Activated CD4-positive, alpha-beta T cell treated with anti-CD3 and anti-CD28 coated beads, Interleukin-2, amount 50 U/mL, for 48 hours (primary cell): ENCODE data around the gene MSRB1.
"Not testable (repeated sequence)": the region's sequence is repeated elsewhere in the genome, so short reads cannot be mapped to it uniquely, and the experiment has no call there.

Source experiments
- DNase-seq, 2 experiments: peaks; one replicate each; pipeline ENCODE4 v3.0.0-alpha.2; 2020

MSRB1 gene

DNA sequence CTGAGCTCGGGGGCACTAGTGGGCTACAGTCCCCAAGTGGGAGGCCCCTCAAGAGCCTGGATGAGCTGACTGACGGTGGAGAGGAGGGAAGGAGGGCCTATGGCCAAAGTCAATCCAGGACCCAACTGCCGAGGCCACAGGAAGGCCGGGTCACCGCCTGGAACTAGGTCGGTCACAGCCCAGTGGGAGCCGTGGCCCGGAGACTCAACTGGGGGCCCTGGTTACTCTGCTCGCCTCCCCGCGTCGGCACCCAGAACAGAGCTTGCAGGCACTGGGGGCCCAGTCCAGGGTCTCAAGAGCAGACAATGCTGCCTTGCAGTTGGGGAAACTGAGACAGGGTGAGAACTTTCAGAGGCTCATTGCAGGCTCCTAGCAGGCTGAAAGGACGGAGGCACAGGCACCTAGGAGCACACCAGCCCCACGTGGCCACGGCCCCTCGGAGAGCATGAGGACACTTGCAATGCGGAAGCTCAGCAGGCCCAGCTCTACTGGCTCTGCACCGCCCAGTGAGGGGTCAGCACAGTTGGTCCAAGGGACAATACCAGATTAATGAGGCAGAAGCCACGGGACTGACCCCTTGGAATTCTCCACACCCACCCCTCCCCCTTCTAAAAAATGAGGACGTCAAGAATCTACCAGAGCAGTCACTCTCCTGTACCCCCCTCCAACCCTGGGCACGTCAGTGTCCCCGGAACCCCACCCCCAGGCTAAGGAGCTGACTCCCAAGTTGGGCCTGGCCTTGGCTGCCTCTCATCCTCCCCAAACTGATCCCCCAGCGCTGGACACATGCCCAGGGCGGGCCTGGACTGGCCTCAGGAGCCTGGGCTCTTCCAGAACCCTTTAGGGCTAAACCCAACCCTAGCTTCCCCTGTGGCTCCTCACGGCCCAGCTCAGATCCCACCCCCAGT is 27.0 kb downstream of the MSRB1 start:
- DNase-seq = no peak

DNA sequence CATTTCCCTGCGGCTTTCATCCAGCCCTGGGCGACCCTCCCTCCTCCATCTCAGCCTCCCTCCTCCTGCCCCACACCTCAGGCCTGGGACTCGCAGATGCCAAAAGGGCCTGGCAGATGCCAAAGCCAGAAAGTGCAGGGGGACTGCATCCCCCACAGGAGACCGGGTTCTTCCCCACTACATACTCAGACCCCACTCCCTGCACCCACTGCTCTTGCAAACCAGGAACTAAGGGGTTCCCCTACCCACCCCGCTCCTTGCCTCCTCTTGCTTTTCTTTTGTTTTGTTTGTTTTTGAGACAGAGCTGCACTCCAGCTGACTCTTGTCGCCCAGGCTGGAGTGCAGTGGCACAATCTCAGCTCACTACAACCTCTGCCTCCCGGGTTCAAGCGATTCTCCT is 28.0 kb downstream of the MSRB1 start:
- no peak for DNase-seq

DNA sequence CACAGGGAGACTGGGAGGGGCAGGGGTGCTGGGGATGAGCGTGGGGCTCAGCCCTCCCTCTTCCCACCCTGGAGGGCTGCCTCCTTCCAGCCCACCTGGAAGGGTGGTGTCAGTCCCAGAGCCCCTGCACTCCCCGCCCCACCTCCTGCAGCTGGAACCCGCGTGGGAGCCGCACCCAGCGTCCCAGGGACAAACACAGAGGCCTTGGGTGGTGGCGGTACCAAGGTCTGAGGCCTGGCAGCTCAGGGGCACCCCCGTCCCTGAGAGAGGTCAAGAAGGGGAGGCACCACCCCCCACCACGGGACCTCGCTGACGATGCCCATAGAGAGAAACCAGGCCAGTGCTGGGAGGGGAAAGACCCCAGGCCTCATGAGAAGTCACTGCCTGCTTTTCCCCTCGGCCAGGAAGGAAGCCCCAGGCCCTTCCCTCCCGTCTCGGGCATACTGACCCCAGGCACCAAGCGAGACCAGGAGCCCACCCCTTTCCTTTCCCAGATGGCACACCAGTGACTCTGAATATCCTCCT is 28.9 kb downstream of the MSRB1 start:
- DNase-seq = no peak

DNA sequence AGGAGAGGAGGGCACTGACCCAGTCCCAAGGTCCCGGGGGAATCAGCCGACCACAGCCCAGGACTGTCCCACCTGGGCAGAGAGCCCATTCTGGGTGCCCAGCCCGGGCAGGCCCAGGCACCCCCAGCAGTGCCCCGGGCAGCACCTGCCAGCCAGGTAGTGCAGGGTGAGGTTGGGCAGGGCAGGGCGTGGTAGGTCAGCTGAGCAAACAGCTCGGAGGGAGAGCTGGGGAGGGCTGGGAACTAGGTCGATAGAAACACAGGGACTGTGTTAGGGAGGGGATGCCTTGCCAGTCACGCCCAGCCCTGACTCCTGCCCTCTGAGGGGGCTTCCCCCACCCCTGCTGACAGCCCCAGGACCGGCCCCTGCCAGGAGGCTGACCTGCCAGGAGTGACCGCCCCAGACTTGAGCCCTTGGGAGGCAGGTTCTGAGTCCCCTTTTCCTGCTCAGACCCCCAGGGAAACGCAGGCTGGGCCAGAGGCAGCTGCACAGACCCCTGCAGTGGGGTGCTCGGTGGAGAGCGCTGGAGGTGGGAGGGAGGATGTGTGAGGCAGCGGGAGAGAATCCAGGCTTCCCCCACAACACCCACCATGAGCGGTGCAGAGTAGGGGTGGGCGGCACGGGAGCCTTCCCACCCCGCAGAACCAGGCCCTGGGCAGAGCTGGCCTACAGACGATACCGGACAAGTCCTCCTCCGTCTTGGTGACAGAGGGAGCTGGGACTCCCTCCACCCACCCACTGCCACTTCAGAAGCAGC is 29.5 kb downstream of the MSRB1 start:
- no peak for DNase-seq

DNA sequence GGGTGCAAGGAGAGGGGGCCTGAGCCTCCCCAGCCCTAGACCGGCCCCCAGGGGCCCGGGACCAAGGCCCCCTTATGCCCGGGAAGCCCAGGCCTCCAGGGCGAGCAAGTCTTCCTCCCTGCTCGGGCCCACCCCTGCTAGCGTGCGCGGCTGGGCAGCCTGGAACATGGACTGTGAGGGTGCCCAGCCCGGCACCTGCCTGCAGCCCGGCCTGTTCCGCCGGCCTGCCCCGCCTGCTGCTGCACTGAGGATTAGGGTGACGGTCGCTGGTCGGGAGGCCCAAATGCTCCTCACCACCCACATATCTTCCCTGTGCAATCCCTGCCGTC is 30.8 kb downstream of the MSRB1 start:
- DNase-seq = no peak

DNA sequence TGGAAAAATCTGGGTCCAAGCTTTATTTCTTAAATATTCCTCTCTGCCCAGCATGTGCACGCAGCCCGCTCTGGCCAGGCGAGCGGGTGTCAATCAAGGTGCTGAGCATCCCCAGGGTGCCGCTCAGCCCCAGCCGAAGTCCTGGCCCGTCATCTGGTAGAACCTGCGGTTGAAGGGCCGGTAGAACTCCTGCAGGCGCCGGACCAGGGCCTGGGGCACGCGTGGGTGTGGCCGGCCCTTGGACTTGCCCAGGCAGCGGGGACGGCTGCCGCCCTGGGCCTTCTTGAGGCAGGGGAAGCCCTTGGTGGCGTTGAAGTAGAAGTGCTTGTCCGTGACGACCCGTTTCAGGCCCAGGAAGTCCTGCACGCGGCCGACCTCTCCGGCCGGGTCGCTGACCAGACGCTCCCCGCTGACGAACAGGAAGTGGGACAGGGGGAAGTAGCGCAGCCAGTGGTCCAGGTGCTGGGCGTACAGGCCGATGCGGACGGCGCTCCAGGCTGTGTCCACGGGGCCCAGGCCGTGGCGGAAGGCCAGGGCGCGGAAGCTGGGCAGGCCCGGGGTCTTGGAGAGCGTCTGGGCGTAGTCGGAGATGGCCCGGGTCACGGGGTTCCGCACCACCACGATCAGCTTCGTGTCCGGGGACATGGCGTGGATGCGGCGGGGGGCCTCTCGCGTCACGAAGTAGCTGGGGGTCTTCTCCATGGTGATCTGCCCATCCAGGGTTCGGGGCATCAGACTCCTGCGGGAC is 31.4 kb downstream of the MSRB1 start:
- DNase-seq = no peak

DNA sequence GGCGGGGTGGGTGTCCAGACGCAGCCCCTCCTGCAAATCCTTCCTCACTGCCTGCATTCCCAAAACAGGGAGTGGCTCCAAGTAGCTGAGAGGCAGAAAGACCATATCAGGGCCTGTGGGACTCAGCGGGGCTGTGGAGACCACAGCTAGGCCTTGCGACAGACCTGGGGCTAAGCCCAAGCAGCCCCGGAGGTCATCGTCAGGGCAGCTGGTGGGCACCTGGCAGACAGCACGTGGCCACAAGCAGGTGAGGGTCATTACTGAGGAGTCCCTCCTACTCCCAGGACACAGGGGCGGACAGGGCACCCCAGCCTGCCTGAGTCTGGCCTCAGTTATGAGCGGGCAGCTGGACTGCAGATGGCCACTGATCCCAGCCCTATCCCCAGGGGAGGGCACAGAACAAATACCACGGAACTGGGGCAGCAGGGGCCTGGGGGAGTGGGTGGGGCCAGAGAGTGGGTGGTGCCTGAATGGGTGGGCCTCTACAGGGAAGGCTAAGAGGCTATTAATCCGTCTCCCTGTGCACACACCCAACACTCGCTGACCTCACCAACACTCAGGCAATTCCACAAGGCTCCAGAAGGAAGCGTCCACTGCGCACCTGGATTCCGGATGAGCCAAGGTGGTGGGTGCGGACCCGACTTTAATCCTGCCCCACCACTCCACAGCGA is 33.3 kb downstream of the MSRB1 start:
- no peak for DNase-seq

DNA sequence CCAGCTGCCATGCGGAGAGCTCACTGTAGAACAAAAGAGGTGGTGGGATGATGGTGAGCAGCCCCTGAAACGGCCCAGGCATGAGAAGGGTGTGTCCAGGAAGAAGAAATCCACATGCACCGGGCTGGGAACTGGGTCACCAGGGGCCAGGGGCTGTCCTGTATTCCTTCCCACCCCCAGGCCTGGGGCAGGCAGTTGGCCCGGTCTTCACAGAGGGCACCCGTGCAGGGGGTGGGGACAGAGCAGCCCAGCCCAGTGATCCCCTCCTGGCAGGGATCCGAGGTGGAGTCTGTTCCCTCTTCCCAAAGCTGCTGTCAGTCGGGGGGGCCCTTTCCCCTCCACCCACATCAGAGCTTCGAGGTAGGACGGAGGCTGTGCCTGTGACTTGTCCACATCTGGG is 34.0 kb downstream of the MSRB1 start:
- DNase-seq = no peak

DNA sequence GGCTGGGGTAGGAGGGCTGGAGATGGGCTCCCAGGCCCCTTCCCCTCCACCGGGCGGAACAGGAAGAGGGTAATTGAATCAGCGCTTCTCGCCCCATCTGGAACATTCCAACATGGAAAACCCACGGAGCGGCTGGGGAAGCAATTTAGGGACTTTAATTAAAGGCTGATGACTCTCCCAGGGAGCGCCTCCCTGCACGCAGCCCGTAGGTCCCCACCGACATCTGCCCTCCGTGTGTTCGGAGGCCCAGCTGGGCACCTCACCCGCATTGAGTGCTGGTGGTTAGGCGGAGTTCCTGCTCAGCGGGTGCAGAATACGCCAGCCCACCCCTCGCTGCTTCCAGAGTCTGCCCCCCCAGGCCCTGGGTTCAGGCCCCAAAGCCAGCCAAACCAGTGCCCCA is 34.8 kb downstream of the MSRB1 start:
- no peak for DNase-seq

DNA sequence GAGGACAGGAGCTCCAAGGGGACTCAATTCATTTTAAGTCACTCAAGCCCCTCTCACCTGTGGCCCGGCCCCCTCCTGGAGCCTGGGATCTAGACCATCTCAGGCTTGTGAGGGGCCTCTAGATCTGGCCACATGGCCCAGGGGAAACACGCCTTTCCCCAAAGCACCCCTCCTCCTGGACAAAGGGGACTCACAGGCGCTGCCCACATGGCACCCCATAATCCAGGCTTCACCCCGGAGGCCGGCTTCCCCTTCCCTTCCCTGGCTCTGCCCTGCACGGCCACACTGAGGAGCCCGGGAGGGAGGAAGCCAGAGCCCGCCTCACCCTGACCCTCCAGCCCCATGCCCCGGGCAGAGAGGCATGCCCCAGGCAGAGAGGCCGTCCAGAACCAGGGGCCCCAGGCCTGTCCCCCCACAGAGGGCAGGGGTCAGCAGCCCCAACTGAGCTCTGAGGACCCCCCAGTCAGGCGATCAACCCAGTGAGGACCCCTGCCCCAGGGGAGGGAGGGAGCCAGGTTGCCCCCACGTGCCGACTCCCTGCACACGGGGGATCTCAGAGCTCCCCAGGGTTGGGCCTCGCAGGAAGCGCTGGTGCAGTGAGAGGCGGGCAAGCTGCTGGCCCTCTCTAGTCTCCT is 35.7 kb downstream of the MSRB1 start:
- no peak for DNase-seq

DNA sequence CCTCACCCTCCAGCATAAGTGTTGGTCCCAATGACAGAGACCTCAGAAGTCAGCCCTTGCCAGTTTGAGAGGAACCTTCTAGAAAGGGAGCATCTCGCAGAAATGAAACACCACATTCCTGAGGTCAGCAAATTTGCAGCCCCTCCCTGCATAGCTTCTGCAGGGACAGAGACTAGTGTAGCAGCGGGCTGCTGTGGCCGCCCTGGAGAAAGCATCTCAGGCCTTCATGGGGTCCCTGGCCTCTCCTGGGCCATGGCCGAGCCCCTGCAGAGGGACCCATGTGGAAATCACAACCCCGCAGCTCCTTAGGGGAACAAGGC is 36.2 kb downstream of the MSRB1 start:
- DNase-seq = no peak

DNA sequence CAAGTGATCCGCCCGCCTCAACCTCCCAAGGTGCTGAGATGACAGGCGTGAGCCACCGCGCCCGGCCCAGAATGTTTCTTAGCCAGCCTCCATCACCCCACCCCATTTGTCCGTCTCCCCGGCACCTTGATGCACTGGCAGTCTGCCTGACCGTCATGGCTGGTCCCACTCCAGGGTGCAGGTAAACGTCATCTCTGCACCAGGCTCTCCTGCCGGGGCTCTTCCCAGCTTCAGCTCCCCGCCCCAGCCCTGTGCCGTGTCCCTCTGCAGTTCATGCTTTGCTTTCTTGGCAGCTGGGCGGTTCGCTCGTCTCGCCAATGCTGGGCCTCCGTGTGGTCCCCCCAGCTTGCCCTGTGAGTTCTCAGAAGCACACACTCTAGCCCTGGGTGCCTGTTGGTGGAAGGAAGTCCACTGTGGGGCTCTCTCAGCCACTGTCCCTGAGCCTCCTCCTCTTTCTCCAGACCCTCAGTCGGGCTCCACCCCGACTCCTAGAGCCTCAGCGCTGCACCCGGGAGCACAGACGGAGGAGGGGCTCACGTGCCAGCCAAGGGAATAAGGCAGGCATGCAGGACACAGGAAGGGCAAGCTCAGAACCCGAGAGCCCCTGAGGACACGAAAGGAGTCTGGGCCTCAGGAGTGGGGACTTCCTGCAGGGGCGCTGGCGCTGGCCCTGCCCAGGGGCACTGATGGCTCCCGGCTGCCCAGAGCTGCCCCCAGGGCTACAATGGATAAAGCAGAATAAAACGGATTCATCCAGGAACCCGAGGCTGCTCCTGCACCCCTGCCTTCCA is 36.7 kb downstream of the MSRB1 start:
- no peak for DNase-seq

DNA sequence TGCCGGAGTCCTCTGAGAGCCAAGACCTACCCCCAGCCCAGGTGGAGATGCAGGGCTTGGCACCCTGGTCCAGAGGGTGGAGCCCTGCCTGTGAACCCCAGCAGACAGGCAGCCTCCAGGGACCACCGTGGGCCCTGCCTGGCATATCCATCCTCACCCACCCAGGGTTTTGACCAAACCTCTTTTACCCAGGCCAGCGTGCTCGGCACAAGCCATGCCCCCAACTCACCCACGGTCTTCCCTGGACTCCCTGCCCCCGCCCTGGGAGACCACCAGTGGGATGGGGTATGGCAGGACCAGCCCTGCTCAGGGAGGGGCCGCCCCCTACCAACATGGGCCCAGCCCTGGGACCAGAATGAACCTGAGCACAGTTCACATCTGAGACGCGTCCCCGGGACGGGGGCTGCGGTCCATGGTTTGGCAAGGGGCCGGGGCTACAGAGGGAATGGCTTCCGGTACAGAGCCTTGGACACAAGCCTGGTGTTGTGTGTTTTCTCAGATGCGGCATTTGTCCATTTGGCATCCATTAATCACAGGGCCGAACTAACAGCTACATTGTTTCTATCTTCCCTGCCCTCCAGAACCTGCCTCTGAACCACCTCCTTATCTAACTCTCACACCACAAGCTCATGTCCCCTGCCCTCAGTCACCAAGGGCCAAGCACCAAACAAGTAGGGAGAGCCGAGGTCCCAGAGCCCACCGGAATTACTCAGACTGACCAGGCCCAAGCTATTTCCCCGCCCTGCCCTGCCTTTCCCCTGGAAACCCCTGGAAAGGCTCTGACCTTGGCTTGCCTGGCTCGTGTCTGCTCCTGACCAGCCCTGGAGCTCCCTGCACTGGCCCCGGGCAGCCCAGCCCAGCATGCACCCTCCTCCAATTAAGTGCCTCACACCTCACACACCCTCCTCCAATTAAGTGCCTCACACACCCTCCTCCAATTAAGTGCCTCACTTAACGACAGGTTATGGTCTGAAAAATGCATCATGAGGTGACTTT is 38.9 kb downstream of the MSRB1 start:
- DNase-seq = no peak

DNA sequence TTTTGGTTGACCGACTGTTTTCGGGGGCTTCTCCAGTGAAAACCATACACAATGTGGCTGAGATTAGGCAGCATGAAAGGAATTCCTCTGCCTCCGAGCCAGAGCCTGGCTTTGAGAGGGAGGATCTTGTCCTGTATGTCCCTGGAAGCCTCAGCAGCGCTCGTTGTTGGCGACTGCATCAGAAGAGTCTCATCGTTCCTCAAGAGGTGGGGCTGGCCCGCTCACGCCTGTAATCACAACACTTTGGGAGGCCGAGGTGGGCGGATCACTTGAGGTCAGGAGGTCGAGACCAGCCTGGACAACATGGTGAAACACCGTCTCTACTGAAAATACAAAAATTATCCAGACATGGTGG is 39.8 kb downstream of the MSRB1 start:
- DNase-seq = no peak

DNA sequence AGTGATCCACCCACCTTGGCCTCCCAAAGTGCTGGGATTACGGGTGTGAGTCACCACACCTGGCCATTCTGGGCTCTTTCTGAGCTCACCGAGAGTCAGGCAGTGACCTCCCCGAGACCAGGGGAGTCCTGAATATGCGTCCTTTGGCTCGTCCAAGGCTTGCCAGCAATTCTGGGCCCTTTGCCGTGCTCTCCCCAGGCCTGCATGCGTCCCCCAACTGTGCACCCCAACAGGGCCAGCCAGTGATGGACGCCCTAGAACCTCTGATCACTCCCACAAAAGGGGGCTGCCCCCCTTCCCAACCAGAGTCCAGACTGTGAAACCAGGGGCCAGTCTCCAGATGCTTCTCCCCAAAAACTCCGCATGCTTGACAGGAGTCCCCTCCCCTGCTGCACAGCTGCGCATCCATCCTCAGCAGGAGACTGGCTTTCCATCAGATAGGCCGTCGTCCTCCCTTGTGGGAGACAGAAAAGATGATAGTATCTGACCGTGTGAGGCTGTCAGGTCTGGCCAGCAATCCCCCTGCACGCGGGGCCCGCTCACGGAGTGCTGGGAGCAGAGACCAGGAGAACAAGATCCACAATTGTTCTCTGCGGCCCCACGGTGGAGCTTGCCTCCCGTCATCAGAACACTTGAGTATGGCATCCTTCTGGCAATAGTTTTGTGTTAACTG is 40.3 kb downstream of the MSRB1 start:
- no peak for DNase-seq

DNA sequence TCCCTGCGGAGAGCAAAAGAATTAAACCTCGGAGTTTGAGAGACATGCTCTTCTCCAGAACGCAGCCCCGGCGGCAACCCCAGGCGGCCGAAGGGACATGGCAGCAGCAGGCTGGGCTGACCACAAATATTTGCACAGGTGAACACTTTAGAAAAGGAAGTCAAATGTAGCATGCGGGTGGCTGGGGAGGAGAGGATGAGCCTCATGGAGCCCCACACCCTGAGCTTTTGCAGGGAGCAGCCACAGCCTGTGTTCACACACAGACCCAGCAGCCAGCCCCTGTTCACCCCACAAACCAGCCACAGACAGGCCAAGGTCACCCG is 42.6 kb downstream of the MSRB1 start:
- no peak for DNase-seq

DNA sequence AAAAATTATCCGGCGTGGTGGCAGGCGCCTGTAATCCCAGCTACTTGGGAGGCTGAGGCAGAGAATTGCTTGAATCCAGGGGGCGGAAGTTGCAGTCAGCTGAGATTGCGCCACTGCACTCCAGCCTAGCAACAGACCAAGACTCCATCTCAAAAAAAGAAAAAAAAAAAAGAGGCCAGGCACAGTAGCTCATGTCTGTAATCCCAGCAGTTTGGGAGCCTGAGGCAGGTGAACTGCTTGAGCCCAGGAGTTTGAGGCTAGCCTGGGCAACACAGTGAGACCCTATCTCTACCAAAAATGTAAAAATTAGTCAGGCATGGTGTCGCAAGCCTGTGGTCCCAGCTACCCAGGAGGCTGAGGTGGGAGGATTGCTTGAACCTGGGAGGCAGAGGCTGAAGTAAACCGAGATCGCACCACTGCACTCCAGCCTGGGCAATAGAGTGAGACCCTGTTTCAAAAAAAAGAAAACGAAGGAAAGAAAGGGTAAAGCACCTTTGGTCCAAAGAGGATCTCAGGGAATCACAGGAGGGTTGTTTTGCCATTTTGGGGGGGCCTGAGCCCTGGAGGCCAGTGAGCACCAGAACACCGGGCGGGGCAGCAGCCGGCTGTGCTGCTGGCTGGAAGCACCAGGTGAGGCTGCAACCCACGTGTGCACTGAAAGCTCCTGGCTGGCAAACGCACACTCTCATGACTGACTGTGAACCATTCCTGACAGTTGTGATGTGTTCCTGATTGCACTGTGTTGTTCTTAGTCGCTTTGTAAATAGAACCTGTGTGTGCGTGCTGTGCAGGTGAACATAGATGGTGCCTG is 43.2 kb downstream of the MSRB1 start:
- DNase-seq = no peak

DNA sequence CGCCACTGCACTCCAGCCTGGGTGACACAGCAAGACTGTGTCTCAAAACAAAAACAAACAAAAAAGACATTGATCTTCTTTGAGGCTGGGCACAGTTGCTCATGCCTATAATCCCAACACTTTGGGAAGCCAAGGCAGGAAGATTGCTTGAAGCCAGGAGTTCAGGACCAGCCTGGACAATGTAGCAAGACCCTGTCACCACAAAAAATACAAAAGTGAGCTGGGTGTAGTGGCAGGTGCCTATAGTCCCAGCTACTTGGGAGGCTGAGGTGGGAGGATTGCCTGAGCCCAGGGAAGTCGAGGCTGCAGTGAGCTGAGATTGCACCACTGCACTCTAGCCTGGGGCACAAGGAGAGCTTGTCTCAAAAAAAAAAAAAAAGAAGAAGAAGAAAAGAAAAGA is 45.3 kb downstream of the MSRB1 start:
- not testable (repeated sequence) for DNase-seq
